PC-9 (cell line): Measurements from ENCODE around the gene DACT2.

Source experiments
- EZH2 ChIP-seq: fragments of 200-600 bp; sonication (generic); IDR thresholded peaks from 2 replicates; pipeline ENCODE4 v1.8.0; 2017; ENCODE audit warnings: antibody characterized with exemption, low read depth
- TF ChIP-seq, protein P1 (sequence below): fragments of 200-600 bp; sonication (generic); conservative IDR thresholded peaks from 2 replicates; pipeline ENCODE4 v1.6.1; 2017; ENCODE audit warnings: mixed run types, antibody characterized with exemption, mild to moderate bottlenecking, moderate library complexity

- TF ChIP-seq, protein P1, sequence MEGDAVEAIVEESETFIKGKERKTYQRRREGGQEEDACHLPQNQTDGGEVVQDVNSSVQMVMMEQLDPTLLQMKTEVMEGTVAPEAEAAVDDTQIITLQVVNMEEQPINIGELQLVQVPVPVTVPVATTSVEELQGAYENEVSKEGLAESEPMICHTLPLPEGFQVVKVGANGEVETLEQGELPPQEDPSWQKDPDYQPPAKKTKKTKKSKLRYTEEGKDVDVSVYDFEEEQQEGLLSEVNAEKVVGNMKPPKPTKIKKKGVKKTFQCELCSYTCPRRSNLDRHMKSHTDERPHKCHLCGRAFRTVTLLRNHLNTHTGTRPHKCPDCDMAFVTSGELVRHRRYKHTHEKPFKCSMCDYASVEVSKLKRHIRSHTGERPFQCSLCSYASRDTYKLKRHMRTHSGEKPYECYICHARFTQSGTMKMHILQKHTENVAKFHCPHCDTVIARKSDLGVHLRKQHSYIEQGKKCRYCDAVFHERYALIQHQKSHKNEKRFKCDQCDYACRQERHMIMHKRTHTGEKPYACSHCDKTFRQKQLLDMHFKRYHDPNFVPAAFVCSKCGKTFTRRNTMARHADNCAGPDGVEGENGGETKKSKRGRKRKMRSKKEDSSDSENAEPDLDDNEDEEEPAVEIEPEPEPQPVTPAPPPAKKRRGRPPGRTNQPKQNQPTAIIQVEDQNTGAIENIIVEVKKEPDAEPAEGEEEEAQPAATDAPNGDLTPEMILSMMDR, result no peak
- TF ChIP-seq EZH2, result no peak
Measured at GRCh38 chr6:168333989-168334388, 14.4 kb upstream of the DACT2 start.
